GM19467 (cell line): ENCODE results near the gene GPBP1.
A peak's percentile ranks its signal among the peaks of the same experiment; 100 is the strongest.

Source experiments
- ATAC-seq: cut with Tn5 transposase; IDR thresholded peaks from one replicate; pipeline ENCODE4 v1.9.1; 2021; ENCODE audit warnings: mild to moderate bottlenecking, moderate library complexity; ENCODE audit not compliant: unreplicated experiment

The GPBP1 gene

GRCh38 chr5:57207007-57207653 is 33.3 kb downstream of the GPBP1 start:
- ATAC-seq, result no peak

GRCh38 chr5:57207681-57208080 is 33.8 kb downstream of the GPBP1 start:
- no peak for ATAC-seq

- no peak for ATAC-seq
These were observed 35.6 kb downstream of the GPBP1 start for GRCh38 chr5:57209316-57210040.

- ATAC-seq, result no peak
These were observed 36.8 kb downstream of the GPBP1 start for GRCh38 chr5:57210633-57211032.

DNA sequence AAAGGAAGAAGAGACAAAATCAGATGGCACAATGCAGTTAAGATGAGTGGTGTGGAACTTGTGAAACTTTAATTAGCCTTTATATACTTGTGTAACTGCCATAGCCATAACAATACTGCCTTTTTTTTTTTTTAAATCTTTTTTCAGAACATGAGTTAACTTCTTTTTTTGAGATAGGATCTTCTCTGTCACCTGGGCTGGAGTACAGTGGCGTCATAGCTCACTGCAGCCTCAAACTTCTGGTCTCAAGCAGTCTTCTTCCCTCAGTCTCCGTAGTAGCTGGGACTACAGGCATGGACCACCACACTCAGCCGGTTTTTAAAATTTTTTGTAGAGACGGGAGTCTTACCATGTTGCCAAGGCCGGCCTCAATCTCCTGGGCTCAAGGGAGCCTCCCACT is 37.2 kb downstream of the GPBP1 start:
- ATAC-seq, result no peak

DNA sequence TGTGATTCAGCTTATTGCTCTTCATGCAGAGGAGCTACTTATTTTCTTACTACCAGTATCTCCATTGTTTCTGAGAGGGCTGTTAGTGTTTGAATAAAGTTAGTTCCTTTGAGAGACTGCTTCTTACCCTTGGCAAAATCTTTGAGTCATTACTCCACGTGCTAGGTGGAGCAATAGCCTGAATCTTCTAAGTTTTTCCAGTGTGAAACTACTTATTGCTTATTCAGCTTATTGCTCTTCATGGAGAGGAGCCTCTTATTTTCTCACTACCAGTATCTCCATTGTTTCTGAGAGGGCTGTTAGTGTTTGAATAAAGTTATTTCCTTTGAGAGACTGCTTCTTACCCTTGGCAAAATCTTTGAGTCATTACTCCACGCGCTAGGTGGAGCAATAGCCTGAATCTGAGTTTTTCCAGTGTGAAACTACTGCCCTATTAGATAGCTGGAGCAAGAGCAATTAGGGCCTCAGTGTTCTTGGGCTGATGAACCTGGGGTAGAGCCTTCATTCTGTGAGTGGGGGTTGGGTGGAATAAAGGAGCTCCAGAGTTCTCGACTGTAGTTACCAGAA is 41.9 kb downstream of the GPBP1 start:
- no peak for ATAC-seq

- ATAC-seq, result no peak
These were observed 42.9 kb downstream of the GPBP1 start for GRCh38 chr5:57216714-57217113.

- ATAC-seq, result no peak
These were observed 45.5 kb downstream of the GPBP1 start for GRCh38 chr5:57219386-57219785.

DNA sequence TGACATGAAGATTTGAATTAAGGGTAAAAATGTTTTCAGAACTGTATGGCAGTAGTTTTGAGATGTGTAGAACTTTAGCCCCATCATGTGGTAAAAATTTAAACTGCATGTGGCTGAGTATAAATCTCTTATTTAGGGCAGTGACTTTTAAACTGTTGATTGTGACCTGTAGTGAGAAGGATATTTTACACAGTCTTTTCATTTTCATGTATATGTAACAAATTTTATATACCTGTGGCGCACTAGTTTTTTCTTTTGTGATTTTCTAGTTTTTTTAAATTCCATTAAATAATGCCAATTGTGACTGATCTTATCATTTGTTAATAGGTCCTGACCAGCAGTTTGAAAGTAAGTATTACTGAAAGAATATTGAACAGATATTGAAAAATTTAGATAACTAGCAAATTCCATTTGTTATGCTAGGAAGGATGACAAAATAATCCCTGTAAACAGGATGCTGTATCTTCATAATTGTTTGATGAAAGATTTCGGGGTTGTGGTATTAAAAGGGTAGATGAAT is 47.2 kb downstream of the GPBP1 start:
- no peak for ATAC-seq

DNA sequence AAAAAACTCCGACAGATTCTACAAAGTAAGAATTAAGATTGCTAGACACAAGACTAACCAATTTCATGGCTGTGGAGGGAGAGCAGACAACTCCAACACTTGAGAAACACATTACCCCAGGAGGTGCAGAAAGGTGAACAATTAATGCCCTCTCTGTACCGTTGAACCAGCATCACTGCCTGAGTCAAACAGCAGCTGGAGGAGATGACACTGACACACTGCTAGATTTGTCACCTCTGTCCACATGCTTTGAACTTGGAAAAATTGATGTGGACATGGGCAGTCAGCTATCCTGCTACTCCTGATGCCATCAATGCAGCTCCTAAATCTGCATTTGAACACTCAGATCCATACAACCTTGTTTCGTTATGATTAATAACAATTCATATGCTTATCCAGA is 51.7 kb downstream of the GPBP1 start:
- ATAC-seq, result no peak

DNA sequence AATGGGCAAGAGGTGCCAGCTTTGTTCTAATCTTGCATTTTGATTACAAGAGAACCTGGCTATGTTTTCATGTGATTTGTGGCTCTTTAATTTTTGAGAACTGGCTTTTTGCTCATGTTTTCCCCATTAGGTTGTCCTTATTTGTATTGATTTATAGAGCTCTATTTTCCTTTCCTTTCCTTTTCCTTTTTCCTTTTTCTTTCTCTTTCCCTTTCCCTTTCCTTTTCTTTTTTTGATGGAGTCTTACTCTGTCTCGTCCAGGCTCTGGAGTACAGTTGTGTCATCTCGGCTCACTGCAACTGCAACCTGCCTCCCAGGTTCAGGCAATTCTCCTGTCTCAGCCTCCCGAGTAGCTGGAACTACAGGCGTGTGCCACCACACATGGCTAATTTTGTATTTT is 55.5 kb downstream of the GPBP1 start:
- ATAC-seq, result no peak

DNA sequence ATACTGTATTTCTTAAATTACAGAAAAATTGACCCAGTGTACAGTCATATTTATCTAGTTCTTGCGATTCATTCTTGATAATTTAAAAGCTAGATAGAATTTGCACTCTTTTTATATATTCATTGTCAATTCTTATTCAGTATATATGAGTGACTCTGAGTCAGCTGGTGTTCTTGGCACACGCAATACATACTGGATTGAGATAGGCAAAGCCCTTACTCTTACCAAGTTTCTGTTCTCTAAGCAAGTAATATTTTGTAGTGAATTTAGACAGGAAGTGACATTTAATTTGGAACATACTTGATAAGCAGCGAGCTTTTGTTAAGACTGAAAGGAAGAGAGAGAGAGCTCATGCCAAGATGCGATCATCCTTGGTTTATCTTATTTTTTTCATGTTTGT is 57.7 kb downstream of the GPBP1 start:
- no peak for ATAC-seq

GRCh38 chr5:57232293-57233033 is 58.6 kb downstream of the GPBP1 start:
- ATAC-seq, result no peak

DNA sequence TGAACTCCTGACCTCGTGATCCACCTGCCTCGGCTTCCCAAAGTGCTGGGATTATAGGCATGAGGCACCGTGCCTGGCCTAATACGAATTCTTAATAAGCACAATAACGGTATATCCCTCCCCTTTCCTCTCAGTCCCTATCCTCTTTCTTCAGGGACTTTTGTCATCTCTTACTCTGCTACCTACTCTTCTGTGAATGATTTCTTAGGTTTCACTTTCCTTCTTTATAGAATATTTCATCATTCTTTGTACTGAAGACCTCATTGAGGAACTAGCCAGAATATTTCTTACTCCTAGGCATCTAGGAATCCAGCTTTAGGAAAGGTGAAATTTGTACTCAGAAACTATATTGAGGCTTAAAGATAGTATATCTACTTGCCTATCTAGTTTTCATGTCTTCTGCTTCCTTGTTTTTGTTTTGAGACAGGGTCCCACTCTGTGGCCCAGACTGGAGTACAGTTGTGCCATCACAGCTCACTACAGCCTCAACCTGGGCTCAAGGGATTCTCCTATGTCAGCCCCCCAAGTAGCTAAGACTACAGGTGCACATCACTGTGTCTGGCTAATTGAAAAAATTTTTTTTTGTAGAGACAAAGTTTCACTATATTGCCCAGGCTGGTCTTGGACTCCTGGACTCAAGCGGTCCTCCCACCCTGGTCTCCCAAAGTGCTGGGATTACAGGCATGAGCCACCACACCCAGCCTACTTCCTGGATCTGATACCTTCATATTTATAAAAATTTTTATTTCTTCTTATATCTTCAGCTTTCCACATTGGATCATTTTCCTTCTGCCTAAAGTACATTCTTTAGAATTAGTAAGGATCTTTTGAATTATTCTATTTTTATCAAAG is 69.7 kb downstream of the GPBP1 start:
- ATAC-seq, result peak; percentile 79

DNA sequence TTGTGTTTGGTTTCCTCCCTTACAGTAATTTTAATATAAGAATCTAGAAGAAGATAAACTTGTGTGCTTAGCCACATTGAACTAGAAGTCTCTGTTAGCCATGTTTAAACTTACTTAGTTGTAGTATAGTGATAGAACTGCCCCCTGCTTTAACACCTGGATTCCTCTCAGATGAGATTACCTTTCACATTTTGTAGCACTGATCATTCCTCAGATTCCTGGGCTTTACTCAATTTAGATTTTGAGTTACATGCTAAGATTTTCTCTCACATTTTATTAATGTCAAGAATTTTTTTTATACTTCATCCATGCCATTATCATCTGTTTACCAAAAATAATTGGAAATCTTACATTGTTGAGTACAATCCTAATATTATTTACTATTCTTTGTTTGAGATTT is 70.5 kb downstream of the GPBP1 start:
- ATAC-seq, result no peak

DNA sequence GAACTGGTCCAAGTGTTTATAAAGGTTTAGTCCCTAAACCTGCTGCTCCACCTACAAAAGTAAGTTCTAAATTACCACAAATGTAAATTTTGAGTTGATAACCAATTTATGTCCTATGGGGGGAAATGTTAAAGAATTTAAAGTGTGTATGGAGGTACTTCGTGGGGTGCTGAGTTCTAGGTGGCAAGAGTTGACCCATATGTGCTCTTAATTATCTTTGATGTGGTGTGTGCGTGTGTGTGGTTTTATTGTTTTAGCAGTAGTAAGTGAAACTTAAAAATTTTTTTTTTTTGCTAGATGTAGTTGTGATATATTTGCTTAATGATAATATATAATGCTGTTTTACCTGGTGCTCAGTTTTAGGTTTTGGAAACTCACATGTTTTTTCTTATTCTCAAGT is 72.6 kb downstream of the GPBP1 start:
- ATAC-seq, result no peak

DNA sequence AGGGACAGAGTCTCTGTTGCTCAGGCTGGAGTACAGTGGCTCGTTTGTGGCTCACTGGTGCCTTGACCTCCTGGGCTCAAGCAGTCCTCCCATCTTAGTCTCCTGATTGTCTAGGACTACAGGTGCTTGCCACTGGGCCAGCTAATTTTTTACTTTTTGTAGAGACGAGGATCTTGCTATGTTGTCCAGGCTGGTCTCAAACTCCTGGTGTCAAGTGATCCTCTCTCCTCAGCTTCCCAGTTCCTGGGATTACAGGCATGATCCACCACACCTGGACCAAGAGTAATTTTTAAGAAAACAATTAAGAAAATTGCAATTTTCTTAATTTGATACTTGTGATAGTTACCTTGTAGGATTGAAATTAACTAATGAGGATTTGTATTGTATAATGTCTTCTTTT is 73.9 kb downstream of the GPBP1 start:
- ATAC-seq, result no peak

DNA sequence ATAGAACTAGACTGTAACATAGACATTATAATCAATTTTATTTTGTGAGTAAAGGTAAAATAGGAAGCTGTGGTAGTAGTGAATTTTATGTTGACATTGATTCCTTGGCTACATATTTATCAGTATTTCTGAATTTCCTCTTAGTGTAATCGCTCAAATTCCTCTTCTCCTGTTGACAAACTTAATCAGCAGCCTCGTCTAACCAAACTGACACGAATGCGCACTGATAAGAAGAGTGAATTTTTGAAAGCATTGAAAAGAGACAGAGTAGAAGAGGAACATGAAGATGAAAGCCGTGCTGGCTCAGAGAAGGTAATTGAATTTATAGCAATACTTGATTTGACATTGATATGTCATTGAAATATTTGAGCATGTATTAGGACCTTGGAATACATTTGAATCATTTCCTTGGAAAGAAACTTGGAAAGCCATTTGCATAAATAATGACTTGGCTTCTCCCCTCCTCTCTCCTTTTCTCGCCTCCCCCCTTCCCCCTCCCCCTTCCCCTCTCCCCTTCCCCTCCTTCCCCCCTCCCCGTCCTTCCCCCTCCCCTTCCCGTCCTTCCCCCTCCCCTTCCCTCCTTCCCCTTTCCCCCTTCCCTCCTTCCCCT is 75.5 kb downstream of the GPBP1 start:
- no peak for ATAC-seq

- no peak for ATAC-seq
These were observed 84.2 kb downstream of the GPBP1 start for GRCh38 chr5:57258052-57258451.

DNA sequence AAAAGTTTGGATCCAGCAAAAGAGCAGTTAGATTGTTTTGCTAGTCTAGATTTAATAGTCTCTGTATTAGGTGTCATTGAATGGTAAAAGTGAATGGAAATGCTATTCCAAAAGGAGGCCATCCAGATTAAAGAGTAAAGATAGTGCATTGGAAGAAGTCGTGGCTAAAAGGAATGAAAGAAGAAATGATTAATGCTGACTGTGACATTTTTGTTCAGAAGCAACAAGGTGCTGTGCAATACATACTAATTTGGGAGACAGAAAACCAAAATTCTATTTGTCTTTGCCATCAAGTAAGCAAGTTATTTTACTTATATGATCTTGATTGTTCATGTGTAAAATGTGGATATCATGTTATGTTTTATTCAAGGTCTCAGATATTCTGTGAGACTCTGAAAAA is 85.1 kb downstream of the GPBP1 start:
- ATAC-seq, result no peak
